Measurements from ENCODE around the gene SRL. TPM values are rescaled to one million over a fixed set of nuclear protein-coding genes. Genes with fewer than 3 reads are reported as not detected.
"Not testable (repeated sequence)": the region's sequence is repeated elsewhere in the genome, so short reads cannot be mapped to it uniquely, and the experiment has no call there.

Gene SRL
- total and polyA plus RNA-seq, 2 donors, result 2.4 to 15.0 TPM

DNA sequence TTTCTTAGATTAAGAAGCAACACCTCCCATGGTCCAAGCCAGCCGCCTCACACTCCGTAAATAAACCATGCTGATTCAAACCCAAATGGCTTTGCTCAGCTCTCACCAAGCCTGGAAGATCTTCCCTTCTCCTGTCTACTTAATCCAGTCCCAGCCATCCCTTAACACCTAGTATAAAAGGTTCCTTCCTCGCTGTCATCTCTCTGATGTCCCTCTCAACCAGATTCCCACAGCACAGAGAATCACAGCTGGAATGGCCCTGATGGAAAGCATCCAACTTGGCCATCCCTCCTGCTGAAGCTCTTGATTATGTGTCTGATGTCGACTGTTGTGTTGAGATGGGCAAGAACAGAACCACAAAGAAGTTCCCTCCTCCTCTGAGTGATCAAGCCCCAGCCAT is 75.1 kb downstream of the SRL start:
- no peak for DNase-seq (ENCODE audit: extremely low spot score)
- H3K36me3 ChIP-seq (ENCODE audit: insufficient read depth), result no peaks in the 10 kb centered on the region
- H3K4me3 ChIP-seq (ENCODE audit: low read depth, low read length), result no peak overlapping the region
- WGBS, result 78% methylated on average over 4 of the region's 4 CpGs
- no peak overlapping the region for H3K27ac ChIP-seq (ENCODE audit: low read depth)
- no peaks in the 10 kb centered on the region for H3K4me1 ChIP-seq (ENCODE audit: insufficient read depth)

DNA sequence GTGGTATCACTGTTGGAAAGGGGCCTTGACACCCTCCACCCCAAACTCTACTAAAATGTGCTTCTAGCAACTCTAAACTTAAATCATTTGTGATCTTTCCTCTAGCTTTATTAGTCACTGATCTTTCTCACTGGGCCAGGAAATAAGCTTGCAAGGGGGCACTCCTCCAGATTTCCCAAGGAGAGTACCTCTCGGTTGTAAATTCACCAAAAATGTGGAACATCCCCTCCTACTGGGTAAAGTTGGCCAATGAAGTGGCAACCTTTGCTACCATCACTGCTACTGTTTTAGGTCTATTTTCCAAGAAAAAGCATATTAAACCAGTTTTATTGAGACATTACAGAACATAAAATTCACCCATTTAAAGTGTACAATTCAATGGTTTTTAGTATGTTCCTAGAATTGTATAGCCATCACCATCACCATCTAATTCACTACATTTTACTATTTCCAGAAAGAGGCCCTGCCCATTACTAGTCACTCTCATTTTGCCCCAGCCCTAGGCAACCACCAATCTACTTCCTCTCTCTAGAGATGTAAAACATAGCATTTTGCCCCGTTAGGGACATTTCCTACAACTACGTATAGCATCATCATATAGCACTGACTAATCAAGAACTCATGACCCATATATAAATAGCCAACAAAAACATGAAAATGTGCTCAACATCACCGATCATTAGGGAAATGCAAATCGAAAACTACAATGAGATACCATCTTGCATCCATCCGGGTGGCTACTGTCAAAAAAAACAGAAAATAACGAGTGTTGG is 81.0 kb downstream of the SRL start:
- 84% methylated on average over 7 of the region's 7 CpGs for WGBS
- H3K4me1 ChIP-seq (ENCODE audit: insufficient read depth), result no peaks in the 10 kb centered on the region
- no peak overlapping the region for H3K27ac ChIP-seq (ENCODE audit: low read depth)
- no peaks in the 10 kb centered on the region for H3K36me3 ChIP-seq (ENCODE audit: insufficient read depth)
- no peak for DNase-seq (ENCODE audit: extremely low spot score)
- no peak overlapping the region for H3K4me3 ChIP-seq (ENCODE audit: low read depth, low read length)

DNA sequence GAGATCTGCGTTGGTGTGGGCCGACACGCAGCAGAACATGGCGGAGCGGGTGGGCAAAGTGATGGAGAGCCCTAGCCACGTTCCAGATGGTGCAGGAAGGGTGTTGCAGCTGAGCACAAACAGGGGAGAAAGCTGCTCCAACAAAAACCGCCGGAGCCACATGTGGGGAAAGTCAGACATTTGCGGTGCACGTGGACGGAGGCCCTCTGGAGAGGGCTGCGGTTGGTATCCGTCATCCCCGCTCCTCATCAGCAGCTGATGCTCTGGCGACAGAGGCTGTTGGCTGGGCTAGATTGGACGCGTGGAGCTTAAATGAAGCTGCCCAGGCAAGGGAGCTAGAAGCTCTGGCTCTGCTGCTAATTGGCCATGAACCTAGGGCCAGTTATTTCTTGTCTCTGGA is 82.2 kb downstream of the SRL start:
- Histone ChIP-seq H3K4me1 (ENCODE audit: insufficient read depth) (no peaks in the 10 kb centered on the region), H3K4me3 (ENCODE audit: low read depth, low read length) (no peak overlapping the region), H3K27ac (ENCODE audit: low read depth) (no peak overlapping the region), H3K36me3 (ENCODE audit: insufficient read depth) (no peaks in the 10 kb centered on the region)
- WGBS, result 92% methylated on average over 17 of the region's 17 CpGs
- no peak for DNase-seq (ENCODE audit: extremely low spot score)

DNA sequence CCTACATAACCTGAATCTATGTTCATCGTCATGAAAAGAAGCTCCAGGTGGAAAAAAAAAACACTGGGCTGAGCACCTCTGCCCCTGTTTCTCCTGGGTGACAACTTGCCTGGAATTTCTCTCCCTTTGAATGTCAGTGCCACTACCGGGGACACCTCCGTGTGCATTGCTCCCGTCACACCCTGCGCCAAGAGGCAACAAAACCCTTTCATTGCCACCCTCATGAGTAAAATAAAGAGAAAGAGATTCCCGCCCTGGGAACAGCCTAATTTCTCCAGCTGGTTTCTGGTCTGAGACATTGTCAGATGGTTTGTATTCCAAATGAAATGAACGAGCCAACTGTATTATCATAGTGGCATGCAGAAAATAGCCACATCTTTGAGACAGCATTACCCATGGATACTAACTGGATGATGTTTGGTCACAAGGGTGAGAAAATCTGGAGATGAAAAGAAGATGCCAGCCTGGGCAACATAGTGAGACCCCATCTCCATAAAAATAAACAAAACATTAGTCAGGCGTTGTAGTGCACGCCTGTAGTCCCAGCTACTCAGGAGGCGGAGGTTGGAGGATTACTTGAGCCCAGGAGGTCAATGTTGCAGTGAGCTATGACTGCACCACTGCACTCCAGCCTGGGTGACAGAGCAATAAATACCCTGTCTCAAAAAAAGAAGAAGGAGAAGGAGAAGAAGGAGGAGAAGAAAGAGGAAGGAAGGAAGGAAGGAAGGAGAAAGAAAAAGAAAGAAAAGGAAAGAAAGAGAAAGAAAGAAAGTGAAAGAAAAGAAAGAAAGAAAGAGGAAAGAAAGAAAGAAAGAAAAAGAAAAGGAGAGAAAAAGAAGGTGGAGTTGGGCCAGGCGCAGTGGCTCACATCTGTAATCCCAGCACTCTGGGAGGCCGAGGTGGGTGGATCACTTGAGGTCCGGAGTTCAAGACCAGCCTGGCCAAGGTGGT is 83.5 kb downstream of the SRL start:
- H3K4me1 ChIP-seq (ENCODE audit: insufficient read depth), result no peaks in the 10 kb centered on the region
- H3K36me3 ChIP-seq (ENCODE audit: insufficient read depth), result no peaks in the 10 kb centered on the region
- 72% methylated on average over 13 of the region's 13 CpGs for WGBS
- H3K27ac ChIP-seq (ENCODE audit: low read depth), result no peak overlapping the region
- DNase-seq (ENCODE audit: extremely low spot score), result no peak
- no peak overlapping the region for H3K4me3 ChIP-seq (ENCODE audit: low read depth, low read length)

DNA sequence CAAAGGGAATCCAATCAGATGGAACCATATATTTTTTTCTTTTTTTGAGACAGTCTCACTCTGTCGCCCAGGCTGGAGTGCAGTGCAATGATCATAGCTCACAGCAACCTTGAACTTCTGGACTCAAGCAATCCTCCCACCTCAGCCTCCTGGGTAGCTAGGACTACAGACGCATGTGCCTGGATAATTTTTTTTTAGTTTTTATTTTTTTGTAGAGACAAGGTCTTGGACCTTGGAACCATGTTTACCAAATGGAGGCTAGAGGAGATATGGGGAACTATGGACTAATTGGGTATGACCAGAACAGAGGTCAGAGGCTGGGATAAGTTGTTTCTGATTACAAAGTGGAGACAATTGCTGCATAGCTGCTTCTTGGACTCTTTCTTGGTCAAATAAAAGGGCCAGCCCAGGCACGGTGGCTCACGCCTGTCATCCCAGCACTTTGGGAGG is 84.5 kb downstream of the SRL start:
- Histone ChIP-seq H3K36me3 (ENCODE audit: insufficient read depth) (no peaks in the 10 kb centered on the region), H3K4me1 (ENCODE audit: insufficient read depth) (no peaks in the 10 kb centered on the region), H3K4me3 (ENCODE audit: low read depth, low read length) (no peak overlapping the region), H3K27ac (ENCODE audit: low read depth) (no peak overlapping the region)
- no peak for DNase-seq (ENCODE audit: extremely low spot score)
- WGBS, result 82% methylated on average over 4 of the region's 4 CpGs

DNA sequence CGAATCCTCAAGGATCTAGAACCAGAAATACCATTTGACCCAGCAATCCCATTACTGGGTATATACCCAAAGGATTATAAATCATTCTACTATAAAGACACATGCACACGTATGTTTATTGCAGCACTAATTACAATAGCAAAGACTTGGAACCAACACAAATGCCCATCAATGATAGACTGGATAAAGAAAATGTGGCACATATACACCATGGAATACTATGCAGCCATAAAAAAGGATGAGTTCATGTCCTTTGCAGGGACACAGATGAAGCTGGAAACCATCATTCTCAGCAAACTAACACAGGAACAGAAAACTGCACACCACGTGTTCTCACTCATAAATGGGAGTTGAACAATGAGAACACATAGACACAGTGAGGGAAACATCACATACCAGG is 85.4 kb downstream of the SRL start:
- 84% methylated on average over 3 of the region's 3 CpGs for WGBS
- H3K27ac ChIP-seq (ENCODE audit: low read depth); H3K36me3 ChIP-seq (ENCODE audit: insufficient read depth); H3K4me3 ChIP-seq (ENCODE audit: low read depth, low read length); DNase-seq (ENCODE audit: extremely low spot score); H3K4me1 ChIP-seq (ENCODE audit: insufficient read depth): not testable (repeated sequence)

DNA sequence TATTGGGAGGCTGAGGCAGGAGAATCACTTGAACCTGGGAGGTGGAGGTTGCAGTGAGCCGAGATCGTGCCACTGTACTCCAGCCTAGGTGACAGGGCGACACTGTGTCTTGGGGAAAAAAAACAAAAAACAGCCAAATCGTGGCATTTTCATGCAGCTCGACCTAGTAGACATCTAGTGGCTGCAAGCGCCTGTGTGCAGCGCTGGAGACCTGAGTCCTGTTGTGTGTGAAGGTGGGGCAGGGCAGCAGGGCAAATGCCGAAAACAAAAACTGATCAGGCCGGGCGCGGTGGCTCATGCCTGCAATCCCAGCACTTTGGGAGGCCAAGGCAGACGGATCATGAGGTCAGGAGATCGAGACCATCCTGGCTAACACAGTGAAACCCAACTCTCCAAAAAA is 88.5 kb downstream of the SRL start:
- not testable (repeated sequence) for H3K4me3 ChIP-seq (ENCODE audit: low read depth, low read length); DNase-seq (ENCODE audit: extremely low spot score); H3K4me1 ChIP-seq (ENCODE audit: insufficient read depth); H3K36me3 ChIP-seq (ENCODE audit: insufficient read depth); H3K27ac ChIP-seq (ENCODE audit: low read depth)
- WGBS, result 87% methylated on average over 13 of the region's 13 CpGs

DNA sequence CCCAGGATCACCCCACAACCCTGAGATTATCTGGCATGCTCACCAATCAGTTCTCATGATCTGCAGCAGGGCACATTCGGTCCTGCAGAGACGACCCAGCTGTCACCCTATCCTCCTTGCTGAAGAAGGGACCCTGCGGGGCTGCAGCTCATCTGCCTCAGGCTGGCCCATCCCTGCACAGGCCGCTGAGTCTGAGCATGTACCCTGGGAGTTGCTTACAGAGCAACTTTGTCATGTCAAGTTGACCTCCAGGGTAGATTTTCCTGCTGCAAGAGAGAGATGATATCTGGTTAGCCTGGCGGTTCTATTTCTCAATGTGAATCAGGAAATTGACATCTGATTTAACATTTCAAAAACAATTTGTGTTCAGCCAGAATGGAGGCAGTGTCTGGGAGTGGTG is 89.6 kb downstream of the SRL start:
- H3K36me3 ChIP-seq (ENCODE audit: insufficient read depth), result no peaks in the 10 kb centered on the region
- 67% methylated on average over 5 of the region's 5 CpGs for WGBS
- no peak for DNase-seq (ENCODE audit: extremely low spot score)
- H3K4me3 ChIP-seq (ENCODE audit: low read depth, low read length), result no peak overlapping the region
- no peak overlapping the region for H3K27ac ChIP-seq (ENCODE audit: low read depth)
- H3K4me1 ChIP-seq (ENCODE audit: insufficient read depth), result no peaks in the 10 kb centered on the region

DNA sequence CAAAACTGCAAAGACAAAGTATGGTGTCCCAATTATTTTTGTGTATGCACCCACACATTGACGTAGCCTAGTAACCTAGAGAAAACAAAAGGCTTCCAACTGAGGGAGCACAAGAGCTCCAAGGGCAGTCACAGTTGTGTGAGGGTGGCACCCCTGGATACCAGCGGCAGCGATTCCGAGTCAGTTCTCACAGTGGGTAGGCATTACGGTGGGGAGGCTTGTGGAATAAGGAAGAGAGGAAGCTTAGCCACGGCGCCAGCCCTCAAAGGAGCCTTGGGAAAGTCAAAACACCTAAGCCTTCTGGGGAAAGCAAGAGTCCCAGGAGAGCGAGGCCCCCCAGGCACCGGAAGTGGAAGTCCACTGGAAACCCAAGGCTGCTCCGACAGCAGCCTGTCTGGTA is 94.6 kb downstream of the SRL start:
- 94% methylated on average over 10 of the region's 10 CpGs for WGBS
- Histone ChIP-seq H3K36me3 (ENCODE audit: insufficient read depth) (no peaks in the 10 kb centered on the region), H3K4me1 (ENCODE audit: insufficient read depth) (no peaks in the 10 kb centered on the region), H3K27ac (ENCODE audit: low read depth) (no peak overlapping the region), H3K4me3 (ENCODE audit: low read depth, low read length) (no peak overlapping the region)
- DNase-seq (ENCODE audit: extremely low spot score), result no peak

DNA sequence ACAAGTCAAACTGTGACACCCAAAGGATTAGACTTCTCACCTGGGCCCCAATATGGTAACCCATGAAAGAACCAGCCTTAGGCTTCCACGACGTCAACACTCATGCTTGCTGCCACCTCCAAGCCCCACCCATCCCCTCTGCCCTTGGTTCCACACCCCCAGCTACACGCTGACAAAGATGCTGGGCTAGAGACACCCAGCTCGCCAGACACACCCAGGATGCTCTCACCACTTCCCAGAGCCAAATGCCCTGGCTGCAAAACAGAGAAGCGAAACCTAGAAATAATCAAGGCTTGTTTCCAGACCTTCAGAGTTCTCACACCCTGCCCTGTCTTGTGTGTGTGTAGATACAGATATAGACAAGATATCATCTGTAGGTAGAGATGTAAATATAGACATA is 99.6 kb downstream of the SRL start:
- Histone ChIP-seq H3K4me3 (ENCODE audit: low read depth, low read length) (no peak overlapping the region), H3K4me1 (ENCODE audit: insufficient read depth) (no peaks in the 10 kb centered on the region), H3K36me3 (ENCODE audit: insufficient read depth) (no peaks in the 10 kb centered on the region), H3K27ac (ENCODE audit: low read depth) (no peak overlapping the region)
- no peak for DNase-seq (ENCODE audit: extremely low spot score)
- 67% methylated on average over 5 of the region's 5 CpGs for WGBS

DNA sequence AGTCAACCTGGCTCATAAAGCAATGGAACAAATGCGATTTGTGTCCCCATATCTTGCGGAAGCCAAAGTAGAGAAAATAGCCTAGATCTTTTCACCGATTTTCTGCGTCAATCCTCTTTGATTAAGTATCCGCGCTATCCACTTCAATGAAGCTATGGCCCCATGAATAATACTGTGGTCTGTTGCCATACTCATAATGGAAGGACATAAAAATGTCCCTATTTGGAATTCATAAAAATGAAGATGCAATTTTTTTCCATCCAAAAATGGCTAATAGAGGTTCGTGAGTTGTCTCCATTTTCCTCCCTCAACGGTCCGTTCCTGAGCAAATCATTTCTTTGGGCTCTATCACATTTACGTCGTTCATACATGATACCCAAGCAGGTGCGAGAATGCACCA is 100.3 kb downstream of the SRL start:
- no peaks in the 10 kb centered on the region for H3K4me1 ChIP-seq (ENCODE audit: insufficient read depth)
- H3K4me3 ChIP-seq (ENCODE audit: low read depth, low read length), result no peak overlapping the region
- 95% methylated on average over 12 of the region's 12 CpGs for WGBS
- H3K36me3 ChIP-seq (ENCODE audit: insufficient read depth), result no peaks in the 10 kb centered on the region
- H3K27ac ChIP-seq (ENCODE audit: low read depth), result no peak overlapping the region
- DNase-seq (ENCODE audit: extremely low spot score), result no peak

DNA sequence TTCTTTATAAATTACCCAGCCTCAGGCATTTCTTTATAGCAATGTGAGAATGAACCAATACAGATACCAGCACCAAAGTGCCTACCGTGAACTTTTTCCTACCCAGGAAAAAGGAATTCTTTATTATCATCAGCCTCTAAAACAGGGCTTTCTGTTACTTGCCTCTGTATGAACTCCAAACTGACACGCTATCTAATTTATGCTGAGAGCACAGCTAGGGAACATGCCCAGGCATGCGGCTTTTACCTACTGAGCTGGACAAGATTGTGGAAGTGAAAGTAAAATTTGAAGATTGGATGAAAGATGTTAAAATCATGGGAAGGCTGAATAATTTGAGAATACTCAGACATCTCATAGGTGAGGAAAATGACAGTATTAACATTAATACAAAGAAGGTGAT is 101.2 kb downstream of the SRL start:
- WGBS, result 73% methylated on average over 3 of the region's 3 CpGs
- Histone ChIP-seq H3K4me1 (ENCODE audit: insufficient read depth) (no peaks in the 10 kb centered on the region), H3K27ac (ENCODE audit: low read depth) (no peak overlapping the region), H3K36me3 (ENCODE audit: insufficient read depth) (no peaks in the 10 kb centered on the region), H3K4me3 (ENCODE audit: low read depth, low read length) (no peak overlapping the region)
- no peak for DNase-seq (ENCODE audit: extremely low spot score)

DNA sequence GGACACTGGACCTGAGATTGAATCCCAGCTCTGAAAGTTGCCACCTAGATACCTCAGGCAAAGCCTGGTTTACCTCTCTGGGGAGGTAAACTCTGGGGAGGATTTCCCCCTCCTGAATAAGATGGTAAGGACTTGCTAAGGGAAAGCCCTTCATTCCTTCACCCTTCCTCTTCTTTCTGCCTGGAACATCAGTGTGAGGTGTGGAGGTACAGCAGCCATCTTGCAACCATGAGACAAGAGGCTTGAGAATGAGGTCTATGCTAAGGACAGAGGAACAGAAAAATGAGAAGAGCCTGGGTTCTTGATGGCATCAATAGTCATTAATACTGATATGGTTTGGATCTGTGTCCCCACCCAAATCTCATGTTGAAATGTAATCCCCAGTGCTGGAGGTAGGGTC is 101.9 kb downstream of the SRL start:
- H3K4me3 ChIP-seq (ENCODE audit: low read depth, low read length), result no peak overlapping the region
- no peaks in the 10 kb centered on the region for H3K36me3 ChIP-seq (ENCODE audit: insufficient read depth)
- H3K4me1 ChIP-seq (ENCODE audit: insufficient read depth), result no peaks in the 10 kb centered on the region
- no peak for DNase-seq (ENCODE audit: extremely low spot score)
- no peak overlapping the region for H3K27ac ChIP-seq (ENCODE audit: low read depth)

All from urinary bladder (tissue), 4 donors.